HG02852 (cell line): ENCODE data around the gene ZNF800.

Experiments
- ATAC-seq: cut with Tn5 transposase; IDR thresholded peaks from one replicate; pipeline ENCODE4 v1.9.1; 2021; ENCODE audit warnings: mild to moderate bottlenecking, moderate library complexity; ENCODE audit not compliant: unreplicated experiment

Gene ZNF800

DNA sequence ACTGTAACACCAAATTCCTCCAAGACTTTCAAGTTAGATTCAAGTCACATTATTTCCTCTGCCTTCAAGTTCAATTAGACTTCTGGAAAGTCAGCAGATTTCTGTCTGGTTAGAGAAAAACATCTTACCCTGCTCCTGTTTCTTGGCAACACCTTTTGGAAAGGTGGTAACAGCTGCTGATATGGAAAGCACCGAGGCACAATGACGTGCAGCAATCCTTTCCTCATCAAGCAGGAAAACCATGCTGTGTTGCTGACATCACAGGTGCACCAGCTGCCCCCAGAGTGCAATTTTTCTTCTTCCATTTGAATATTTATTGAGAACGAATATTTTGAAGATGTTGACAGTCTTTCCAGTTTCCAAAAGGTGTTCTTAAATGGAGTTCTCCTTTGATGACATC lies 41.9 kb downstream of the ZNF800 start:
- ATAC-seq, result no peak

DNA sequence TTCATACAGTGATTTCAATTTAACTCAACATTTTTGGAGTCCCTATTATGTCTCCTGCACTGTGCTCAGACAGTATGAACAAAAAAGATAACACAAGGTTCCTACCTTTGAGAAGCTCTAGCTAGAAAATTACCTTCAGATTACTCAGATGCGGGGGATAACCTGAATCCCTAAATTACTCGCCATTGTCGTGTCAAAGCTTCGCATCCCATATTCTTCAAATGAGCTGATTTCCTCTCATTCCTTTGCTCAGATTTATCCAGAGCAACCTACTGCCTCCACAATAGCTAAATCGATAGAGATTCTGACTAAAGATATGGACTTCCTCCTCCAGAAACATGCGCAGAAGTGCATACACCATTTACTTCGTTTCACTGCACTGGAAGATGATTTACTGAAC lies 42.6 kb downstream of the ZNF800 start:
- ATAC-seq, result no peak

DNA sequence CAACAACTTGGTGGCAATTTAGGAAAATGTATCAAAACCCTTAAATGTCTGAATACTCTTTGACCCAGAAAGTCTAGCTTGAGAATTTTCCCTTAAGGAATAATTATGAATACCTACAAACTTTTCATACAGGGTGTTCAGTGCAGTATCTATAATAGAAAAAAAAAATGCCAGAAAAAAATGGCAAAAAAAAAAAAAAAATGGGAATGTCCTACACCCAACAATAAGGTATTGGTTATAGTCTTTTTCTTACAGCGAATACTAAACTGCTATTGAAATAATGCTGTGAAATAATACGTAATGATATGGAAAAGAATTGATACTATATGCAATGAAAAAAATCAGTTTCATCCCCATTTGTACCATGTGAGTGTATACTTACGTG lies 44.3 kb downstream of the ZNF800 start:
- no peak for ATAC-seq

DNA sequence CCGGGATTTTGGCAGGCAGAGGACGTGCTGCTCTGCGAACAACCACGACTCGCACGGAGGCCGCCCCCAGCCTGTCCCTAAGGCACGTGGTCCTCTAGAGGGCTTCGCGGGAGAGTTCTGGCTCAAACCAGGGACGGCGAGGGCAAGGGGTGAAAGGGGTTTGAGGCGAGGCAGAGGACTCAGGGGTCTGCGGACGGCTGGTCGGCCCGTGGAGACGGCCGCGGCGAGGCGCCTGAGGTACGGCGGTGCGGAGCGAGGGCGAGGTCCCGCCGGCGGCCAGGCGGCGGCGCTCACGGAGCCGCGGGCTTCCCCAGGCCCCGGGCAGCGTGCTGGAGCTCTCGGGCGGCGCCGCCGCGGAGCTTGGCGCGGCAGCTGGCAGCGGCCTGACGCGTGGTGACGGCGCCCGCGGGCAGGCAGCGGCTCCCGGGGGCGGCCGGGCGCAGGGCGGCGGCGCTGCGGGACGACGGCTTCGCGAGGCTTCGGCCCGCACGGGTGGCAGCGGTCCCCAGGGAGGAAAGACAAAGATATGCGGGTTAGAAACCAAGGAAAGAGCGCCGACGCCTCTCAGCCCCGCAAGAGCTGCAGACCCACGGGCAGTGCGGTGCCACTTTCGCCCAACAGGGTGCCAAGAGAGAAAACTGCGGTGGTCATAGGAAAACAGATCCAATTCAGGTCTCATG lies 44.8 kb downstream of the ZNF800 start:
- peak; percentile 92 for ATAC-seq

DNA sequence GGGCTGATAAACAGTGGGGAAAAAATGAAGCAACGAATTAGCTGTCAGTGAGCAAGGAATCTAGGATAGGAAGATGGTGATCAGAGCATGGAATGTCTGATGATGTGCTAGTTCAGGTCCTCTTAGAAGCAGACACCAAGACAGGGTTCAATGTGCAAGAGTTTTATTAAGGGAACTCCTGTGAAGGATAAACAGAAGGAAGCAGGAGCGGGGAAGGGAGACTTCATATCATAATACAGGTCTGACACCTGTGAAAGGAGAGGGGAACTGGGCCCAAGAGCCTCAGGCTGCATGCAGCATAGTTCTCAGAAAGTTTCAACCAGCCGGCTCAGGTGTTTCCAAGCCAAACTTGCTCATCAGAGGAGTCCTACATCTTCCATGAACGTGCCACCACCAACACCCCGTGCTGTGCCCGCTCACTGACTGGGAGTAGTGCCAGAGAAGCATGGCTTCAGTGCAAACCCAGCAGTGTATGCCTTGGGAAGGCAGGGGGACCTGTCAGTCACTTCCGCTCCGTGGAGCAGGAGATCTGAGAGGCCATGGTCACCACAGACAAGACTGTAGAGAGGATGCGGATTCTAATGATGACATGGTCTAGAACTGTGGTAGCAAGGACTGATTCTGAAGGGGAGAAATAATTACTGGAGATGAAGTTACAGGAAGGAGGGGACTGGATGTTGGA lies 45.8 kb downstream of the ZNF800 start:
- no peak for ATAC-seq

DNA sequence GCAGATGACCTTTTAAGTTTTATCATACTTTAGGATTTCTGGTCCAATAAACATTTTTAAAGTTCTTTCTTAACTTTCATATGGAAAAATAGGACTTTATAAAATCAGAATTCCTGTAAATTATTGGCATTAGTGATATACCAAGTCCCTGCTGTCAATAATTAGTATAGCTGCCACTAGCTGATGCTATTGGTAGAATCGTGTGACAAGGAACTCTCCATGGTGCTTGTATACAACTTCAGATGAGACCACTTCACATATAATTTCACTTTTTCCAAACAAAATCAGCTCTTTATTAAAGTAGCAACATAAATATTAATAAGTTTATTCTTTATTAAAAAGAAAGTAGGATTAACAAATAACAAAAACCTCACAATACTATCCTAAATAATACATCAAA lies 49.9 kb downstream of the ZNF800 start:
- no peak for ATAC-seq

DNA sequence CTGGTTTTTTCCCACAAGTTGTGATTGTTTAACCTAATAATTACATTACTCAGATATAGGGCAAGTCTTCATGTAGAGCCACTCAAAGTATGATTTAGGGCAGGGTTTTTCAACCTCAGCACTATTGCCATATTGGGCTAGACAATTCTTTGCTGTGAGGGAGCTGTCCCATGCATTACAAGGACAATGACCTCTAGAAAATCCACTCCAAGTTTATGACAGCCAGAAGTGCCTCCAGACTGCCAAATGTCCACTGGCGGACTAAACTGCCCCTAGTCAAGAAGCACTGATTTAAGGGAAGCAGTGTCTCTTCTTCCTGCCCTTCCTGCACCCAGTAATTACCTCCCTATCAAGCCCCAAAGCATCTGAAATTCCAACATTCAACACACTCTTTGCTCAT lies 54.4 kb downstream of the ZNF800 start:
- no peak for ATAC-seq

DNA sequence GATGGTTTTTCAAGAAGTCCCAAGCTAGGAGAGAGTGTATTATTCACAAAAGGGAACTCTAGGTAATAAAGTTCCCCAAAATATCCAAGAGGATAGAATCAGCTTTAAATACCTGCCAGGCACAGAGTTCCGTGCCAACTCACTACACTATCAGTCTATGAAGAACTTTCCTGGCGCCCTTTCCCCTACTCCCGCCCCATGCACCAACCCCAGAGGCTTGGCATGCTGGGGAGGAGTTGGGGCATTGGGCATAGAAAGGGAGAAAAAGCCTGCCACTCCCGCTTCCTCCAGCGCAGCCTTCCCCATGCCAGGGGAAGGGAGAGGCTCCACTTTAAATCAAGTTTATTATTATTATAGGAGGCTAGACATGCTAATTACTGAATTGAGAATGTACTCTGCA lies 54.9 kb downstream of the ZNF800 start:
- no peak for ATAC-seq

DNA sequence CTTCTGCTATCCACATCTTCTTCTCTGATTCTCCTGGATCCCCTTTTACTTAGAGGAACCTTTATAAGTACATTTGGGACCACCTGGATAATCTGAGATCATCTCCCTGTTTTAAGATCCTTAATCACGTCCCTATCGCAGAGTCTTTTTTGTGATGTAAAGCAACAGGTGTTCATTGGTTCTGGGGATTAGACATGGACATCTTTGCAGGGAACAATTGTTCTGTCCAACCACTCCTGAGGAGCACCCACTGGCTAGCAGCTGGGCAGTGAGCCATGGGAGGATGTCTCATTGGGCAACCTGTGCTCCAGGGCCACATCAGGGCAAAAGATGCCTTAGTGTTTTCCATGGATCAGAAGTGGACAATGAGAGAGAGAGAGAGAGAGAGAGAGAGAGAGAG lies 56.0 kb downstream of the ZNF800 start:
- no peak for ATAC-seq

DNA sequence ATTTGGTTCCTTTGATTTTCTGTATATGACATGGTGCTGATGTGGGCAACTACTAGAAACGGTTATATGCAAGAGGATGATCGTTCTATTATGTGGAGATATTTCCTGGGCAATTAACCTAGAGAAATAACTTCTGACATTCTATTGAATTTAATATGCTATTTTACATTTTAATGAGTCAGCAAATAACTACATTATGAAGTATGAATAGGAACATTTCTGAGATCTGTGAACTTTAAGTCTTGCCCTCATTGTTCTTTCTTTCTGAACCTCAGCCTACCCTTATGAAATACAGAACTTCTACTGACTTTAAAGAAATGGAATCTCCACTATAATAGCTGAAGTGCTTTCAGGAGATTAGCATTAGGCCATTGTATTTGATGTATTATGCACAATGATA lies 59.6 kb downstream of the ZNF800 start:
- no peak for ATAC-seq

DNA sequence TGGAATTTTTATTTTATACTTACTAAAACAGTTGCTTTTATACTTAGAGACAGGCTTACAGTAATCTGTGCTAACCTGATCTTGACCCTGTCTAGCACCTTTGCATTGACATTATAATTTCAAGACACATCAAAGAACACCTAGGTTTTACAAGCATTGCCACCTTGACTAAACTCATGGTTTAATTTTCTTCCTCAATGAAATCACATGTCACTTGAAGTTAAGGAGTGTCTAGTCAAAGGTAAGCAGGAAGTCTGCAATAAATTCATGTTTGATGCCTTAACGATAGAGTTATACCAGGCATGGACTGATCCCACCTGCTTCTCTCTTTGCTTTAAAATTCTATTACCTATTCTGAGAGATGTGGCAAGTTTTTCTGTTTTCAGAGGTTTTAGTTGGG lies 62.4 kb downstream of the ZNF800 start:
- no peak for ATAC-seq

DNA sequence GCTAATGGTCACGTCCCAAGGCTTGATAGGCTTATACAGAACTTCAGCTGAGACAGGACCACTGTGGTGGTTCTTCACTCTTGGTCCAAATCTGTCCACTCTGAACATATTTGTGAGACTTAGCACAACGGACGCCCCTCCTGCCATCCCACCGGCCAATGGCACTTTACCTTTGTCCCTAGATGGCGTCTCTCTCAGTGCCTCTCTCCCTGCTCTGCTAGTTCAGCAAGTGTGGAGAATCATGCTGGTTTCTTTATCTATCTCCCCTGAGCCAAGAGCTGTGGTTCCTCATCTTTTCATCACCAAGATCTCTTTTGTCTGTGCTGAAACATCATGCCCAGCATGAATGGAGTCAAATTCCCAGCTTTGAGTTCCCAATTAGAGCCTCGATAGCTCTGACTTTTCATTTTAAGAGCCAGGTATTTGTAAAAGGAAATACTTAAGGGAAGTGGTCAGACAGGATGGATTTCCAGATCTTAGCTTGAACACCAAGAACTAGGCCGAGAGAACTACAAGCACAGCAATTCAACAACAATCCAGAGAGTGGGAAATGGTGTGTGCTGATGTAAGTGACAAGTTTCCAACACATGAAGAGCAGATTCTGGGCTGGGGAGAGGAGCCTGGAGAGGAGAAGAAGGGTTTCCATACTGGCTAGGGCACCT lies 69.5 kb downstream of the ZNF800 start:
- no peak for ATAC-seq

DNA sequence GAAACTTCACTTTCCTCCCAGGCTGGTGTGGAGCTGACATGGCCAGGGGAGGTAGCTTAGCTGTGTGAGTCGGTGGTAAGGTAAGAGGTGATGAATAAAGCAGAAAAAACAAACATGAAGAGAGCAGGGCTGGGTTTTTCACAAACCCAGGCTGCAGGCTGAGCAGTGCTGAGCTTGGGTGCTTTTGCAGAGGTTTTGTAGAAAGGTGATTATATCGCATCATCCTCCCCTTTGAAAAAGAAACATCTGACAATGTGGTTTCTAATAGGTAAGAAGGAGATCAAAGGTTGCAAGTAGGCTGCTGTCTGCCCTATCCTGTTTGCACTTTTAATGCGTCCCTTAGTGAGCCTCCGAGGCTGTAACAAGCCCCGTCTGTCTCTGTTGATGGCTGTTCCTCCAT lies 70.2 kb downstream of the ZNF800 start:
- ATAC-seq, result no peak

DNA sequence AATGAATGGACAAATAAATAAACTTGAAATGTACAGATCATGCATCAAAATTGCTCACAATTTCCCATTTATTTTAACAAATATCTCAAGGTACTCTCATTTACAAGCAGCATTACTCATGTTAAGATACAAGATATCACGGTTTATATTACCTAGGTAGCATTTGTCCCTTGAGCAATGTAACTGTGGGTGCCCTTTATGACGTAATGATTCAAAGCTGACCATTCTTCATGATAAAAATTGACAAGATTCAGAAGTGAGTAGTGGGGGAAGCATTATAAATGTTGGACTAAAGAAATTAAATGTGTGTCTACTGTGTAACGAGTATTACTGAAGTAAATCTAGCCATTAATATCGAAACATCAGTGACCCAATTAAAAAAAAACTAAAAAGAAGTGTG lies 71.5 kb downstream of the ZNF800 start:
- ATAC-seq, result no peak
